Measurements from ENCODE around the gene MUCL3.

The MUCL3 gene

DNA sequence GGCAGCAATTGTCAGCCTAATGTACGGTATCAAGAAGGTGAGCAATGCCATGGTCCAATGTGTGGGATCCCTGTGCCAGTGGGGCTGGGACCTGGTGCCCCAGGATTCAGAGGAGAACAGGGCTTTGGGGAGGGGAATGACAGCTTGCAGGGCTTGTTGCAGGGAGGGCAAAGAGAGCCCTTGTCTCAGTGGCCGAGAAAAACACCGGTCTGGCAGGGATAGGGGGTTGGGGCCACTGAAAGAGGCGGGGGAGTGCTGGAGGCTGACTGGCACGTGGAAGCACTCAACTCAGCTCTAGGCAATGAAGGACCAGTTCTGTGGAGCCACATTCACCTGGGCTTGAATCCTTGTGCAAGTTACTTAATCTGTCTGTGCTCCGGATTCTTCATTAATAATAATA lies 3.5 kb upstream of the MUCL3 start:
- Histone ChIP-seq H3K27me3 (ENCODE audit: control insufficient read depth, low read length) (peaks cover 22% of the 10 kb centered on the region; the same call in 1 of the 2 replicates), H3K4me1 (ENCODE audit: control insufficient read depth, low read length) (no peaks in the 10 kb centered on the region), H3F3A (ENCODE audit: control insufficient read depth, insufficient read depth) (no peaks in the 10 kb centered on the region), H3K27ac (ENCODE audit: low read depth, low read length) (no peak overlapping the region), H3K4me3 (ENCODE audit: low read length) (no peak overlapping the region), H3K9me2 (replicated peaks; ENCODE audit: control insufficient read depth, low read length) (no peaks in the 10 kb centered on the region), H4K20me1 (ENCODE audit: control insufficient read depth, insufficient read depth, low read depth, low read length) (no peaks in the 10 kb centered on the region), H3K4me2 (ENCODE audit: low read length) (no peak overlapping the region), H3K79me2 (ENCODE audit: control insufficient read depth, low read length) (no peaks in the 10 kb centered on the region), H3K9me3 (ENCODE audit: control insufficient read depth, insufficient read depth, low read length) (no peaks in the 10 kb centered on the region), H3K36me3 (ENCODE audit: control insufficient read depth, low read length) (no peaks in the 10 kb centered on the region)
- TF ChIP-seq EZH2phosphoT487 (IDR thresholded peaks at IDR 0.05; ENCODE audit: borderline replicate concordance, low read length): no peak
- TF ChIP-seq, protein P1, sequence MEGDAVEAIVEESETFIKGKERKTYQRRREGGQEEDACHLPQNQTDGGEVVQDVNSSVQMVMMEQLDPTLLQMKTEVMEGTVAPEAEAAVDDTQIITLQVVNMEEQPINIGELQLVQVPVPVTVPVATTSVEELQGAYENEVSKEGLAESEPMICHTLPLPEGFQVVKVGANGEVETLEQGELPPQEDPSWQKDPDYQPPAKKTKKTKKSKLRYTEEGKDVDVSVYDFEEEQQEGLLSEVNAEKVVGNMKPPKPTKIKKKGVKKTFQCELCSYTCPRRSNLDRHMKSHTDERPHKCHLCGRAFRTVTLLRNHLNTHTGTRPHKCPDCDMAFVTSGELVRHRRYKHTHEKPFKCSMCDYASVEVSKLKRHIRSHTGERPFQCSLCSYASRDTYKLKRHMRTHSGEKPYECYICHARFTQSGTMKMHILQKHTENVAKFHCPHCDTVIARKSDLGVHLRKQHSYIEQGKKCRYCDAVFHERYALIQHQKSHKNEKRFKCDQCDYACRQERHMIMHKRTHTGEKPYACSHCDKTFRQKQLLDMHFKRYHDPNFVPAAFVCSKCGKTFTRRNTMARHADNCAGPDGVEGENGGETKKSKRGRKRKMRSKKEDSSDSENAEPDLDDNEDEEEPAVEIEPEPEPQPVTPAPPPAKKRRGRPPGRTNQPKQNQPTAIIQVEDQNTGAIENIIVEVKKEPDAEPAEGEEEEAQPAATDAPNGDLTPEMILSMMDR (IDR thresholded peaks at IDR 0.05; ENCODE audit: low read depth, low read length, poor library complexity, severe bottlenecking): no peak

DNA sequence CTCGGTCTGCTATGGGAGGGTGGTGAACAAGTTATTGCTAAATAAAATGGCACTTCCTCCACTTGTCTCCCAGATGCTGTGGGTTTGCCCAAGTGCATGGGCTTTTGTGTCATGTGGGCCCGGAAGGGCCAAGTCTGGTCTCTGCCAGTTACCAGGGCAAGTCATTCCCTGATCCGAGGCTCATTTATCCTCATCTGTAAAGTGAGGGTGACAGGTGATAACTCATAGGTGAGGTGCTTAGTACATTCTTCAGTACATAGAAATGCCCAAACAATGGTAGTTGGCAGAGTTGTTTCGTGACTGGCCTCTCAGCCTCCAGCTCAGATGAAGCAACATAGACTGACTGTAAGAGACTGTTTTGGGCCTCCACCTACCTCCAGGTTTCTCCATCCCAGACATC lies 2.0 kb upstream of the MUCL3 start:
- Histone ChIP-seq H3F3A (ENCODE audit: control insufficient read depth, insufficient read depth) (no peaks in the 10 kb centered on the region), H3K9me3 (ENCODE audit: control insufficient read depth, insufficient read depth, low read length) (no peaks in the 10 kb centered on the region), H3K4me1 (ENCODE audit: control insufficient read depth, low read length) (no peaks in the 10 kb centered on the region), H3K36me3 (ENCODE audit: control insufficient read depth, low read length) (no peaks in the 10 kb centered on the region), H3K4me3 (ENCODE audit: low read length) (no peak overlapping the region), H3K27ac (ENCODE audit: low read depth, low read length) (no peak overlapping the region), H3K79me2 (ENCODE audit: control insufficient read depth, low read length) (no peaks in the 10 kb centered on the region), H4K20me1 (ENCODE audit: control insufficient read depth, insufficient read depth, low read depth, low read length) (no peaks in the 10 kb centered on the region), H3K9me2 (replicated peaks; ENCODE audit: control insufficient read depth, low read length) (no peaks in the 10 kb centered on the region), H3K27me3 (ENCODE audit: control insufficient read depth, low read length) (peaks cover 28% of the 10 kb centered on the region; the same call in 1 of the 2 replicates), H3K4me2 (ENCODE audit: low read length) (no peak overlapping the region)
- TF ChIP-seq, protein P1 (IDR thresholded peaks at IDR 0.05; ENCODE audit: low read depth, low read length, poor library complexity, severe bottlenecking): no peak
- no peak for TF ChIP-seq EZH2phosphoT487 (IDR thresholded peaks at IDR 0.05; ENCODE audit: borderline replicate concordance, low read length)

DNA sequence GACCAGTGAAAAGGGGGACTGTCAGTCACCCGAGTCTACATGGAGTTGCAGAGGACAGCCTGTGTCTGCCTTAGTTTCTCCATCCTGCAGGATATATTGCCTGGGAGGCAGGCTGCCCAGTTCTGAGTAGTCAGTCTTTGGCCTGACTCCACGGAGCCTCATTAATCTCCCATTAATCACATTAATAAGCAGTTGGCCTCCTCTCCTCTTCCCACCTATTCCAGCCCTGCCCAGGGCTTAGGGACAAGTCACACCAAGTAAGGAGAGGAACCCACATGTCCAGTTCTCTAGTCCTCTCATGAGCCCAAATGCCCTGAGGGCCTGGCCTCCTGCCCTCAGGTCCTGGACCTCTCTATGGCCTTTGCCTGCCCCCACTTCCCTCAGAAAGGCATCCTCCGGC lies 1.3 kb upstream of the MUCL3 start:
- H3K9me3 ChIP-seq (ENCODE audit: control insufficient read depth, insufficient read depth, low read length): no peaks in the 10 kb centered on the region
- H3F3A ChIP-seq (ENCODE audit: control insufficient read depth, insufficient read depth): no peaks in the 10 kb centered on the region
- H3K27me3 ChIP-seq (ENCODE audit: control insufficient read depth, low read length): peaks cover 28% of the 10 kb centered on the region; the same call in 1 of the 2 replicates
- H3K79me2 ChIP-seq (ENCODE audit: control insufficient read depth, low read length): no peaks in the 10 kb centered on the region
- no peak overlapping the region for H3K4me3 ChIP-seq (ENCODE audit: low read length)
- H4K20me1 ChIP-seq (ENCODE audit: control insufficient read depth, insufficient read depth, low read depth, low read length): no peaks in the 10 kb centered on the region
- TF ChIP-seq, protein P1 (IDR thresholded peaks at IDR 0.05; ENCODE audit: low read depth, low read length, poor library complexity, severe bottlenecking): no peak
- H3K4me1 ChIP-seq (ENCODE audit: control insufficient read depth, low read length): no peaks in the 10 kb centered on the region
- no peaks in the 10 kb centered on the region for H3K9me2 ChIP-seq (replicated peaks; ENCODE audit: control insufficient read depth, low read length)
- H3K4me2 ChIP-seq (ENCODE audit: low read length): no peak overlapping the region
- no peak overlapping the region for H3K27ac ChIP-seq (ENCODE audit: low read depth, low read length)
- no peaks in the 10 kb centered on the region for H3K36me3 ChIP-seq (ENCODE audit: control insufficient read depth, low read length)

Data from DOHH2 (cell line).